ENCODE results near the gene SNTG2.
"Not testable (repeated sequence)": the region's sequence is repeated elsewhere in the genome, so short reads cannot be mapped to it uniquely, and the experiment has no call there.

Gene SNTG2

GRCh38 chr2:1099418-1099817, 148.8 kb downstream of the SNTG2 start:
- DNase-seq (ENCODE audit: low read depth) = no peak

- no peak for DNase-seq (ENCODE audit: low read depth)
Measured at GRCh38 chr2:1101011-1101782, 150.5 kb downstream of the SNTG2 start.

GRCh38 chr2:1101982-1102590, 151.4 kb downstream of the SNTG2 start:
- DNase-seq (ENCODE audit: low read depth) = no peak

- DNase-seq (ENCODE audit: low read depth) = no peak
Measured at GRCh38 chr2:1104364-1104763, 153.7 kb downstream of the SNTG2 start.

GRCh38 chr2:1106344-1106743, 155.7 kb downstream of the SNTG2 start:
- DNase-seq (ENCODE audit: low read depth) = not testable (repeated sequence)

- DNase-seq (ENCODE audit: low read depth) = no peak
Measured at GRCh38 chr2:1115843-1116539, 165.3 kb downstream of the SNTG2 start.

- DNase-seq (ENCODE audit: low read depth) = no peak
Measured at GRCh38 chr2:1117569-1117968, 166.9 kb downstream of the SNTG2 start.

- DNase-seq (ENCODE audit: low read depth) = no peak
Measured at GRCh38 chr2:1125217-1125616, 174.6 kb downstream of the SNTG2 start.

GRCh38 chr2:1125633-1126370, 175.2 kb downstream of the SNTG2 start:
- no peak for DNase-seq (ENCODE audit: low read depth)

GRCh38 chr2:1129982-1130381, 179.3 kb downstream of the SNTG2 start:
- no peak for DNase-seq (ENCODE audit: low read depth)

GRCh38 chr2:1130922-1131321, 180.3 kb downstream of the SNTG2 start:
- DNase-seq (ENCODE audit: low read depth) = no peak

- DNase-seq (ENCODE audit: low read depth) = no peak
Measured at GRCh38 chr2:1132328-1132969, 181.8 kb downstream of the SNTG2 start.

GRCh38 chr2:1133896-1134295, 183.2 kb downstream of the SNTG2 start:
- DNase-seq (ENCODE audit: low read depth) = not testable (repeated sequence)

GRCh38 chr2:1134629-1135028, 184.0 kb downstream of the SNTG2 start:
- DNase-seq (ENCODE audit: low read depth) = no peak

GRCh38 chr2:1136067-1136466, 185.4 kb downstream of the SNTG2 start:
- no peak for DNase-seq (ENCODE audit: low read depth)

- no peak for DNase-seq (ENCODE audit: low read depth)
Measured at GRCh38 chr2:1136846-1137245, 186.2 kb downstream of the SNTG2 start.

GRCh38 chr2:1137264-1137663, 186.6 kb downstream of the SNTG2 start:
- no peak for DNase-seq (ENCODE audit: low read depth)

- no peak for DNase-seq (ENCODE audit: low read depth)
Measured at GRCh38 chr2:1137913-1138391, 187.3 kb downstream of the SNTG2 start.

GRCh38 chr2:1140389-1141003, 189.8 kb downstream of the SNTG2 start:
- DNase-seq (ENCODE audit: low read depth) = peak; percentile 10

GRCh38 chr2:1141079-1141478, 190.4 kb downstream of the SNTG2 start:
- DNase-seq (ENCODE audit: low read depth) = no peak

GRCh38 chr2:1143129-1143528, 192.5 kb downstream of the SNTG2 start:
- no peak for DNase-seq (ENCODE audit: low read depth)

All from stimulated activated CD8-positive, alpha-beta memory T cell treated with anti-CD3 and anti-CD28 coated beads, Interleukin-7, amount 100 ng/mL, for 24 hours (primary cell).